Measurements from ENCODE around the gene TMEM132E.

- TF ChIP-seq, protein P1, sequence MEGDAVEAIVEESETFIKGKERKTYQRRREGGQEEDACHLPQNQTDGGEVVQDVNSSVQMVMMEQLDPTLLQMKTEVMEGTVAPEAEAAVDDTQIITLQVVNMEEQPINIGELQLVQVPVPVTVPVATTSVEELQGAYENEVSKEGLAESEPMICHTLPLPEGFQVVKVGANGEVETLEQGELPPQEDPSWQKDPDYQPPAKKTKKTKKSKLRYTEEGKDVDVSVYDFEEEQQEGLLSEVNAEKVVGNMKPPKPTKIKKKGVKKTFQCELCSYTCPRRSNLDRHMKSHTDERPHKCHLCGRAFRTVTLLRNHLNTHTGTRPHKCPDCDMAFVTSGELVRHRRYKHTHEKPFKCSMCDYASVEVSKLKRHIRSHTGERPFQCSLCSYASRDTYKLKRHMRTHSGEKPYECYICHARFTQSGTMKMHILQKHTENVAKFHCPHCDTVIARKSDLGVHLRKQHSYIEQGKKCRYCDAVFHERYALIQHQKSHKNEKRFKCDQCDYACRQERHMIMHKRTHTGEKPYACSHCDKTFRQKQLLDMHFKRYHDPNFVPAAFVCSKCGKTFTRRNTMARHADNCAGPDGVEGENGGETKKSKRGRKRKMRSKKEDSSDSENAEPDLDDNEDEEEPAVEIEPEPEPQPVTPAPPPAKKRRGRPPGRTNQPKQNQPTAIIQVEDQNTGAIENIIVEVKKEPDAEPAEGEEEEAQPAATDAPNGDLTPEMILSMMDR (IDR thresholded peaks at IDR 0.05): no peak
- TF ChIP-seq POLR2A (IDR thresholded peaks at IDR 0.05): no peak
These were observed 35.9 kb downstream of the TMEM132E start for GRCh38 chr17:34615326-34615725.

Data from testis (tissue), 2 donors.